Measurements from ENCODE around the gene PALLD. TPM values are rescaled to one million over a fixed set of nuclear protein-coding genes. Genes with fewer than 3 reads are reported as not detected.

The PALLD gene
- total and polyA plus RNA-seq, 2 of the 8 experiments (the other 6 are each of a cell fraction or from before 2014, with no cell fraction given) = 10.5 to 25.0 TPM

DNA sequence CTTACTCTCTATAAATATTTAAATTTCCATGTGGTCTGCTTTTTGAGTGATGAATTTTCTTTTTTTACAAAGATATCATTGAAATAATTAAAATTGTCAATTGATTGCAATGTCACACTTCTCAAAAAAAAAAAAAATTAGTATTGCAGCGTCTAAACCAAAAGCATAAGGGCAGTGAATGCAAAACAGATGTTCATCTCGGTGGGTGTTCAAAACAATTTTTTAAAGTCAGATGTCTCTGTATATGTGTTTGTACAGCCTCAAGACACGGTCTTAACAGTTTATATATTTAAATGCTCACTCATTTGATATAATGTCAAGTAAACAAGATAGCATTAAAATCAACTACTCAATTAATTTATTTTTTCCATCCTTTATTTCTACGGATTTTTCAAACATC lies 52.3 kb downstream of the PALLD start:
- Histone ChIP-seq H2BK20ac (ENCODE audit: low read length) (no peak overlapping the region), H3K36me3 (ENCODE audit: control insufficient read depth in 2 of 4, insufficient read depth in 4 of 4, low read length in 3 of 4) (no peaks in the 10 kb centered on the region), H4K8ac (ENCODE audit: extremely low read depth, insufficient read depth, low read length) (no peak overlapping the region), H2AFZ (ENCODE audit: low read length) (no peak overlapping the region), H3K27ac (ENCODE audit: low read depth, low read length) (no peak overlapping the region), H3K9me3 (ENCODE audit: insufficient read depth in 2 of 2, low read depth in 1 of 2, low read length in 1 of 2) (no peaks in the 10 kb centered on the region), H3K79me2 (ENCODE audit: control insufficient read depth in 1 of 2, insufficient read depth in 2 of 2, low read length in 2 of 2) (no peaks in the 10 kb centered on the region), H2BK15ac (ENCODE audit: low read length) (no peak overlapping the region), H3K4me1 (replicated peaks in 1 of 4; ENCODE audit: control insufficient read depth in 3 of 4, insufficient read depth in 4 of 4, low read length in 3 of 4) (peaks cover 0 to 4% (median under 1%) of the 10 kb centered on the region in 4 experiments; a peak in 3 of 7 replicates), H2BK12ac (ENCODE audit: low read depth, low read length) (no peak overlapping the region), H3K23ac (ENCODE audit: insufficient read length) (no peak overlapping the region), H2AK5ac (ENCODE audit: low read depth, low read length) (no peak overlapping the region), H3K27me3 (replicated peaks in 1 of 4; ENCODE audit: control insufficient read depth in 3 of 4, extremely low read depth in 1 of 4, insufficient read depth in 3 of 4, low read length in 3 of 4) (no peaks in the 10 kb centered on the region), H3K56ac (replicated peaks; ENCODE audit: insufficient read length, low read depth, low read length) (no peak overlapping the region), H3K9ac (replicated peaks in 1 of 4; ENCODE audit: extremely low read depth in 1 of 4, low read depth in 3 of 4, low read length in 3 of 4) (no peak overlapping the region), H2BK5ac (ENCODE audit: low read depth, low read length) (no peak overlapping the region), H3K23me2 (ENCODE audit: low read depth, low read length) (no peaks in the 10 kb centered on the region), H4K91ac (replicated peaks; ENCODE audit: insufficient read length, low read length) (no peak overlapping the region), H3K18ac (ENCODE audit: extremely low read depth, low read length) (no peak overlapping the region), H3K4me3 (ENCODE audit: extremely low read depth in 1 of 4, insufficient read depth in 2 of 4, low read depth in 3 of 4, low read length in 4 of 4) (no peak overlapping the region), H3K14ac (ENCODE audit: insufficient read length) (no peak overlapping the region), H4K5ac (ENCODE audit: insufficient read length, low read depth, low read length) (no peak overlapping the region), H3K4ac (replicated peaks; ENCODE audit: insufficient read length, low read depth, low read length) (no peak overlapping the region), H3K79me1 (ENCODE audit: low read depth, low read length) (no peaks in the 10 kb centered on the region), H3K4me2 (ENCODE audit: insufficient read depth in 1 of 2, low read depth in 2 of 2, low read length in 2 of 2) (no peak overlapping the region), H4K20me1 (replicated peaks in 1 of 2; ENCODE audit: control insufficient read depth in 1 of 2, insufficient read depth in 2 of 2, low read length in 2 of 2) (no peaks in the 10 kb centered on the region), H2BK120ac (replicated peaks; ENCODE audit: low read depth, low read length) (no peak overlapping the region)
- FAIRE-seq (no peak), DNase-seq (ENCODE audit: low read depth in 1 of 2, low spot score in 2 of 2) (no peak)
- no peak for TF ChIP-seq CBX5 (IDR thresholded peaks at IDR 0.05; ENCODE audit: low read depth, low read length)
- TF ChIP-seq ZNF274 (IDR thresholded peaks at IDR 0.05; ENCODE audit: borderline replicate concordance, extremely low read depth, low read length) = no peak
- TF ChIP-seq ASH2L (IDR thresholded peaks at IDR 0.05; ENCODE audit: low read length) = no peak
- no peak for TF ChIP-seq KDM5A (IDR thresholded peaks at IDR 0.05; ENCODE audit: low read length)
- no peak for TF ChIP-seq JUND (IDR thresholded peaks at IDR 0.05; ENCODE audit: low read length)
- no peak for TF ChIP-seq CHD2 (IDR thresholded peaks at IDR 0.05; ENCODE audit: low read length)
- TF ChIP-seq NRF1 (IDR thresholded peaks at IDR 0.05; ENCODE audit: low read depth, low read length) = no peak
- TF ChIP-seq, protein P1, sequence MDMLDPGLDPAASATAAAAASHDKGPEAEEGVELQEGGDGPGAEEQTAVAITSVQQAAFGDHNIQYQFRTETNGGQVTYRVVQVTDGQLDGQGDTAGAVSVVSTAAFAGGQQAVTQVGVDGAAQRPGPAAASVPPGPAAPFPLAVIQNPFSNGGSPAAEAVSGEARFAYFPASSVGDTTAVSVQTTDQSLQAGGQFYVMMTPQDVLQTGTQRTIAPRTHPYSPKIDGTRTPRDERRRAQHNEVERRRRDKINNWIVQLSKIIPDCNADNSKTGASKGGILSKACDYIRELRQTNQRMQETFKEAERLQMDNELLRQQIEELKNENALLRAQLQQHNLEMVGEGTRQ (IDR thresholded peaks at IDR 0.05; ENCODE audit: low read length) = no peak
- no peak for TF ChIP-seq SP4 (IDR thresholded peaks at IDR 0.05; ENCODE audit: low read length)
- no peak for TF ChIP-seq SRF (IDR thresholded peaks at IDR 0.05; ENCODE audit: low read depth, low read length)
- TF ChIP-seq CREB1 (IDR thresholded peaks at IDR 0.05) = no peak
- TF ChIP-seq SUZ12 (IDR thresholded peaks at IDR 0.05; ENCODE audit: low read length) = no peak
- TF ChIP-seq KDM1A (IDR thresholded peaks at IDR 0.05; ENCODE audit: borderline replicate concordance, low read length) = no peak
- TF ChIP-seq TBP (IDR thresholded peaks at IDR 0.05; ENCODE audit: low read depth, low read length) = no peak
- no peak for TF ChIP-seq RBBP5 (IDR thresholded peaks at IDR 0.05; ENCODE audit: borderline replicate concordance, low read depth, low read length)
- ChIA-PET CTCF (ENCODE audit: partially characterized antibody) (no interaction called here), POLR2A (ENCODE audit: partially characterized antibody) (no interaction called here)
- WGBS, 2 experiments (ENCODE audit: extremely low coverage in 1 of 2, insufficient coverage in 1 of 2, insufficient read length in 1 of 2, insufficient replicate concordance in 2 of 2, low coverage in 1 of 2, low lambda C conversion rate in 2 of 2, missing lambda C conversion rate in 1 of 2) = 89% methylated on average over 4 of the region's 4 CpGs; no CpG with 5 or more reads in 1 of the 2 experiments

All from H1 (cell line).